ENCODE measurements around the gene AAR2.

AAR2 gene

GRCh38 chr20:36268440-36269342, 32.4 kb downstream of the AAR2 start:
- no peak overlapping the region for H3K27ac Mint-ChIP-seq (ENCODE audit: low read depth)
- ATAC-seq (replicated peaks; ENCODE audit: extremely low read depth, poor library complexity, severe bottlenecking) (no peak), DNase-seq (ENCODE audit: low spot score in 2 of 2) (no peak)
- peaks cover 24% of the 10 kb centered on the region for H3K27me3 Mint-ChIP-seq
- no peaks in the 10 kb centered on the region for H3K9me3 Mint-ChIP-seq
- no peaks in the 10 kb centered on the region for H3K4me1 Mint-ChIP-seq
- H3K4me3 Mint-ChIP-seq, result no peak overlapping the region
- no peaks in the 10 kb centered on the region for H3K36me3 Mint-ChIP-seq (ENCODE audit: insufficient read depth)

GRCh38 chr20:36269507-36269906, 33.2 kb downstream of the AAR2 start:
- no peaks in the 10 kb centered on the region for H3K36me3 Mint-ChIP-seq (ENCODE audit: insufficient read depth)
- no peak for DNase-seq (ENCODE audit: low spot score in 2 of 2)
- H3K27me3 Mint-ChIP-seq, result peaks cover 32% of the 10 kb centered on the region
- no peaks in the 10 kb centered on the region for H3K9me3 Mint-ChIP-seq
- no peak for ATAC-seq (replicated peaks; ENCODE audit: extremely low read depth, poor library complexity, severe bottlenecking)
- no peak overlapping the region for H3K4me3 Mint-ChIP-seq
- H3K4me1 Mint-ChIP-seq, result no peaks in the 10 kb centered on the region
- no peak overlapping the region for H3K27ac Mint-ChIP-seq (ENCODE audit: low read depth)

GRCh38 chr20:36270744-36271638, 34.7 kb downstream of the AAR2 start:
- H3K27ac Mint-ChIP-seq (ENCODE audit: low read depth), result no peak overlapping the region

GRCh38 chr20:36271639-36272546, 35.6 kb downstream of the AAR2 start:
- ATAC-seq (replicated peaks; ENCODE audit: extremely low read depth, poor library complexity, severe bottlenecking), result no peak
- Mint-ChIP-seq H3K4me1 (no peaks in the 10 kb centered on the region), H3K4me3 (no peak overlapping the region), H3K9me3 (no peaks in the 10 kb centered on the region), H3K27ac (ENCODE audit: low read depth) (no peak overlapping the region), H3K36me3 (ENCODE audit: insufficient read depth) (no peaks in the 10 kb centered on the region), H3K27me3 (peaks cover 47% of the 10 kb centered on the region)
- no peak for DNase-seq (ENCODE audit: low spot score in 2 of 2)

More at GRCh38 chr20:36270744-36271638, 34.7 kb downstream of the AAR2 start:
- Mint-ChIP-seq H3K9me3 (no peaks in the 10 kb centered on the region), H3K4me1 (no peaks in the 10 kb centered on the region), H3K36me3 (ENCODE audit: insufficient read depth) (no peaks in the 10 kb centered on the region), H3K4me3 (no peak overlapping the region), H3K27me3 (peaks cover 45% of the 10 kb centered on the region)
- DNase-seq (ENCODE audit: low spot score in 2 of 2), result no peak
- no peak for ATAC-seq (replicated peaks; ENCODE audit: extremely low read depth, poor library complexity, severe bottlenecking)

- H3K4me3 Mint-ChIP-seq, result no peak overlapping the region
- ATAC-seq (replicated peaks; ENCODE audit: extremely low read depth, poor library complexity, severe bottlenecking), result no peak
- H3K36me3 Mint-ChIP-seq (ENCODE audit: insufficient read depth), result no peaks in the 10 kb centered on the region
- H3K27ac Mint-ChIP-seq (ENCODE audit: low read depth), result no peak overlapping the region
- H3K4me1 Mint-ChIP-seq, result no peaks in the 10 kb centered on the region
- H3K9me3 Mint-ChIP-seq, result no peaks in the 10 kb centered on the region
- DNase-seq (ENCODE audit: low spot score in 2 of 2), result no peak
- H3K27me3 Mint-ChIP-seq, result peaks cover 55% of the 10 kb centered on the region
These were observed 36.4 kb downstream of the AAR2 start for GRCh38 chr20:36272547-36273220.

GRCh38 chr20:36273414-36274180, 37.3 kb downstream of the AAR2 start:
- Mint-ChIP-seq H3K4me1 (no peaks in the 10 kb centered on the region), H3K36me3 (ENCODE audit: insufficient read depth) (no peaks in the 10 kb centered on the region), H3K27me3 (peaks cover 62% of the 10 kb centered on the region), H3K4me3 (no peak overlapping the region), H3K27ac (ENCODE audit: low read depth) (no peak overlapping the region), H3K9me3 (no peaks in the 10 kb centered on the region)
- DNase-seq (ENCODE audit: low spot score in 2 of 2), result no peak
- no peak for ATAC-seq (replicated peaks; ENCODE audit: extremely low read depth, poor library complexity, severe bottlenecking)

- Mint-ChIP-seq H3K27ac (ENCODE audit: low read depth) (no peak overlapping the region), H3K27me3 (peaks cover 62% of the 10 kb centered on the region), H3K4me1 (no peaks in the 10 kb centered on the region), H3K36me3 (ENCODE audit: insufficient read depth) (no peaks in the 10 kb centered on the region), H3K9me3 (no peaks in the 10 kb centered on the region), H3K4me3 (no peak overlapping the region)
- ATAC-seq (replicated peaks; ENCODE audit: extremely low read depth, poor library complexity, severe bottlenecking), result no peak
- DNase-seq (ENCODE audit: low spot score in 2 of 2), result no peak
These were observed 38.0 kb downstream of the AAR2 start for GRCh38 chr20:36274181-36274841.

- H3K27me3 Mint-ChIP-seq, result peaks cover 64% of the 10 kb centered on the region
- no peaks in the 10 kb centered on the region for H3K36me3 Mint-ChIP-seq (ENCODE audit: insufficient read depth)
- no peaks in the 10 kb centered on the region for H3K4me1 Mint-ChIP-seq
- no peak overlapping the region for H3K4me3 Mint-ChIP-seq
- no peak for DNase-seq (ENCODE audit: low spot score in 2 of 2)
- H3K27ac Mint-ChIP-seq (ENCODE audit: low read depth), result no peak overlapping the region
- no peaks in the 10 kb centered on the region for H3K9me3 Mint-ChIP-seq
- ATAC-seq (replicated peaks; ENCODE audit: extremely low read depth, poor library complexity, severe bottlenecking), result no peak
These were observed 38.7 kb downstream of the AAR2 start for GRCh38 chr20:36275011-36275410.

- Mint-ChIP-seq H3K27ac (ENCODE audit: low read depth) (no peak overlapping the region), H3K4me1 (no peaks in the 10 kb centered on the region), H3K4me3 (no peak overlapping the region), H3K27me3 (peaks cover 70% of the 10 kb centered on the region), H3K36me3 (ENCODE audit: insufficient read depth) (no peaks in the 10 kb centered on the region), H3K9me3 (no peaks in the 10 kb centered on the region)
- ATAC-seq (replicated peaks; ENCODE audit: extremely low read depth, poor library complexity, severe bottlenecking), result no peak
- DNase-seq (ENCODE audit: low spot score in 2 of 2), result no peak
These were observed 39.3 kb downstream of the AAR2 start for GRCh38 chr20:36275441-36276189.

- DNase-seq (ENCODE audit: low spot score in 2 of 2) (no peak), ATAC-seq (replicated peaks; ENCODE audit: extremely low read depth, poor library complexity, severe bottlenecking) (no peak)
- Mint-ChIP-seq H3K27ac (ENCODE audit: low read depth) (no peak overlapping the region), H3K4me1 (no peaks in the 10 kb centered on the region), H3K36me3 (ENCODE audit: insufficient read depth) (peaks cover 2% of the 10 kb centered on the region), H3K9me3 (no peaks in the 10 kb centered on the region), H3K27me3 (peaks cover 74% of the 10 kb centered on the region), H3K4me3 (no peak overlapping the region)
These were observed 41.3 kb downstream of the AAR2 start for GRCh38 chr20:36277546-36277945.
